Calu3 (cell line): Measurements from ENCODE around the gene MYO18B. TPM values are rescaled to one million over a fixed set of nuclear protein-coding genes. Genes with fewer than 3 reads are reported as not detected.

Source experiments
- BruUV-seq: library from RNA; stranded (reverse); fragments of 400-500 nt; replicated peaks from 2 replicates; lab custom pipeline; 2021; lab: Mats Ljungman, UMichigan
- CTCF ChIA-PET: fragments of 300-600 bp; sonication (Branson Sonifier 250); formaldehyde crosslinking; loops from one replicate; lab custom pipeline; 2022; ENCODE audit warnings: antibody characterized with exemption; lab: Charles Lee
- DNase-seq: peaks from one replicate; pipeline ENCODE4 v3.0.0; 2022
- H3K27ac Mint-ChIP-seq: one replicate; pipeline ENCODE4 v1.8.0; 2022; ENCODE audit warnings: mixed read lengths; ENCODE audit not compliant: unreplicated experiment
- H3K27me3 Mint-ChIP-seq: one replicate; pipeline ENCODE4 v1.8.0; 2022; ENCODE audit warnings: mixed read lengths; ENCODE audit not compliant: unreplicated experiment
- H3K36me3 Mint-ChIP-seq: one replicate; pipeline ENCODE4 v1.8.0; 2022; ENCODE audit warnings: mild to moderate bottlenecking, moderate library complexity, mixed read lengths; ENCODE audit not compliant: insufficient read depth, unreplicated experiment
- H3K4me1 Mint-ChIP-seq: one replicate; pipeline ENCODE4 v1.8.0; 2022; ENCODE audit warnings: mild to moderate bottlenecking, low read depth, mixed read lengths; ENCODE audit not compliant: unreplicated experiment
- H3K4me3 Mint-ChIP-seq: one replicate; pipeline ENCODE4 v1.8.0; 2022; ENCODE audit warnings: mild to moderate bottlenecking, low read depth, moderate library complexity, mixed read lengths; ENCODE audit not compliant: unreplicated experiment
- H3K9me3 Mint-ChIP-seq: one replicate; pipeline ENCODE4 v1.8.0; 2022; ENCODE audit warnings: low read depth, mixed read lengths; ENCODE audit not compliant: unreplicated experiment
- intact Hi-C: fragments of 100-400 bp; cut with micrococcal nuclease; formaldehyde crosslinking; loops from one replicate; pipeline ENCODE4 v1.10.0; 2022; ENCODE audit not compliant: unreplicated experiment
- total RNA-seq: library from RNA; stranded (reverse); gene quantifications from 2 replicates; pipeline ENCODE4 v1.2.3, GENCODE V29; 2022
- TF ChIP-seq, protein P1 (sequence below): fragments of 200-600 bp; IDR thresholded peaks from one replicate; pipeline ENCODE4 v1.8.0; 2022; ENCODE audit warnings: antibody characterized with exemption; ENCODE audit not compliant: unreplicated experiment

Gene MYO18B
- total RNA-seq, 1 experiment from 2014 or later: 0.59 TPM

DNA sequence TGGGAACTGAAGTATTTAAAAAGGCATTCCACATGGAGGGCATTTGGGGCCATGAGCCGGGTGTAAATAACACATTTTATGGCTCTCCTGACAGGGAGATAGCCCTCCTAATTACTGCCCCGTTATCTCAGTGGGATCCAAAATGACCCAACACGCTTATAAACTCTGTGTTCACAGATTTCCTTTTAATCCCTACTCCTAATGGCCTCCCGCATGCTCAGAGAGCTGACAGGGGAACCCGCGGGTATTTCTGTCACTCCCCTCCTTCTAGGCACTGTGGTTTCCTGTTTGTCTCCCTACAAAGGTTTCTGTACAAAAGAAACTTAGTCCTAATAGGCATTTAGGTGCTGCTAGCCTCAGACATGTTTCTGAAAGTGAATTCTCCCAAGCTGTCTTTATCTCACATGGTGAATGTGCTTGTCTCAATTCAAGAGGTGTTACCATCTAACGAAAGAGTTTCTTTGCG lies 224.5 kb downstream of the MYO18B start:
- intact Hi-C loops: no loop called here
- Mint-ChIP-seq H3K27ac (no peak overlapping the region), H3K9me3 (peaks cover 4% of the 10 kb centered on the region), H3K36me3 (no peaks in the 10 kb centered on the region), H3K27me3 (no peaks in the 10 kb centered on the region), H3K4me3 (no peak overlapping the region), H3K4me1 (no peaks in the 10 kb centered on the region)
- DNase-seq: no peak
- TF ChIP-seq, protein P1, sequence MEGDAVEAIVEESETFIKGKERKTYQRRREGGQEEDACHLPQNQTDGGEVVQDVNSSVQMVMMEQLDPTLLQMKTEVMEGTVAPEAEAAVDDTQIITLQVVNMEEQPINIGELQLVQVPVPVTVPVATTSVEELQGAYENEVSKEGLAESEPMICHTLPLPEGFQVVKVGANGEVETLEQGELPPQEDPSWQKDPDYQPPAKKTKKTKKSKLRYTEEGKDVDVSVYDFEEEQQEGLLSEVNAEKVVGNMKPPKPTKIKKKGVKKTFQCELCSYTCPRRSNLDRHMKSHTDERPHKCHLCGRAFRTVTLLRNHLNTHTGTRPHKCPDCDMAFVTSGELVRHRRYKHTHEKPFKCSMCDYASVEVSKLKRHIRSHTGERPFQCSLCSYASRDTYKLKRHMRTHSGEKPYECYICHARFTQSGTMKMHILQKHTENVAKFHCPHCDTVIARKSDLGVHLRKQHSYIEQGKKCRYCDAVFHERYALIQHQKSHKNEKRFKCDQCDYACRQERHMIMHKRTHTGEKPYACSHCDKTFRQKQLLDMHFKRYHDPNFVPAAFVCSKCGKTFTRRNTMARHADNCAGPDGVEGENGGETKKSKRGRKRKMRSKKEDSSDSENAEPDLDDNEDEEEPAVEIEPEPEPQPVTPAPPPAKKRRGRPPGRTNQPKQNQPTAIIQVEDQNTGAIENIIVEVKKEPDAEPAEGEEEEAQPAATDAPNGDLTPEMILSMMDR: no peak
- CTCF ChIA-PET: no interaction called here
- BruUV-seq: no TSS peak

DNA sequence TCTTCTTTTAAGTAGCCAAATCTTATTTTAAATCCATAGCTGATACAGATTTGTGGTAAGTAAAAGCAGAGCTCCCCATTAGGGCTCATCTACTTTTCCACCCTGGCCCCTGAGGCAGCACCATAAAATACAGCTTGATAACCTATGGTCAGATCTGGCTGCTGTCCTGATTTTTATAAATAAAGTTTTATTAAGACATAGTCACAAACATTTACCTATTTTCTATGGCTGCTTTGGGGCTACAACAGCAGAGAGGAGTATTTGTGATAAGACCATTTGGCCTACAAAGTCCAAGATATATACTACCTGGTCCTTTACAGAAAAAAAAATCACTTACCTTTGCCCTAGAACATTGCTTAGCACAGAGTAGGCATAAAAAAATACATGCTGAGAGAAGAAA lies 227.3 kb downstream of the MYO18B start:
- TF ChIP-seq, protein P1: no peak
- H3K27ac Mint-ChIP-seq: no peak overlapping the region
- CTCF ChIA-PET: no interaction called here
- intact Hi-C loops: no loop called here
- no peak for DNase-seq
- no TSS peak for BruUV-seq
- no peaks in the 10 kb centered on the region for H3K9me3 Mint-ChIP-seq
- H3K27me3 Mint-ChIP-seq: peaks cover 20% of the 10 kb centered on the region
- H3K4me3 Mint-ChIP-seq: no peak overlapping the region
- H3K36me3 Mint-ChIP-seq: no peaks in the 10 kb centered on the region
- no peaks in the 10 kb centered on the region for H3K4me1 Mint-ChIP-seq

- CTCF ChIA-PET: no interaction called here
- BruUV-seq: no TSS peak
- TF ChIP-seq, protein P1: no peak
- Mint-ChIP-seq H3K36me3 (no peaks in the 10 kb centered on the region), H3K9me3 (no peaks in the 10 kb centered on the region), H3K27ac (no peak overlapping the region), H3K4me3 (no peak overlapping the region), H3K4me1 (no peaks in the 10 kb centered on the region), H3K27me3 (peaks cover 26% of the 10 kb centered on the region)
- intact Hi-C loops: no loop called here
- DNase-seq: no peak
Observed at GRCh38 chr22:25969901-25970300, 227.9 kb downstream of the MYO18B start.

DNA sequence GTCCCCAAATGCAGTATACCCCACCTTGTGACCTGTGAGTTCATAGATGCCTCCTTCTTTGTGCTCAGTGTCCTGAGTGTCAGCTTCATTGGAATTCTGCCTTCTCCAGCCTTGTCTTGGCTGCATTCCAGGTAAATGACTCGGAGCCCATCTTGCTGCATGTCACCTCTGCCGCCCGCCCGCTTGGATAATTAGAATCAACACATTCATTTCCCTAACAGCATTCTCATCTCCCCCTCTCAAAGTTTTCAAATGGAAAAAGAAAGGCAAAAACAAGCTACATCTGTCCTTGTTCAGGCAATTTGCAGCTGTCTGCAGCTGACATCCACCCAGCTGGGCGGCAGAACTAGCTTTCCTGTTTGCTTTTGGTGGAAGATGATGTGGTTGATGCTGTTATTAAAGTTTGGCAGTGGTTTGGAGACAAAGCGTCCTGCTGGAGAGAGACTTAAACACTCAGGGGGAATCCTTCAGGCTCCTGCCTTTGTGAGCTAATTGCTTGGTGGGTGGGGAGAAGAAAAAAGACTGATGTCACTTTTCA lies 228.5 kb downstream of the MYO18B start:
- Mint-ChIP-seq H3K27me3 (peaks cover 31% of the 10 kb centered on the region), H3K9me3 (no peaks in the 10 kb centered on the region), H3K4me1 (no peaks in the 10 kb centered on the region), H3K36me3 (no peaks in the 10 kb centered on the region), H3K4me3 (no peak overlapping the region), H3K27ac (no peak overlapping the region)
- DNase-seq: no peak
- CTCF ChIA-PET: no interaction called here
- no TSS peak for BruUV-seq
- intact Hi-C loops: no loop called here
- TF ChIP-seq, protein P1: no peak
